HG03103 (cell line): ENCODE data around the gene VAPA.

Experiments used
- ATAC-seq: cut with Tn5 transposase; IDR thresholded peaks from one replicate; pipeline ENCODE4 v1.9.1; 2021; ENCODE audit warnings: low read depth; ENCODE audit not compliant: unreplicated experiment

VAPA gene

GRCh38 chr18:9913526-9914333, at the start of gene VAPA:
TSS of gene VAPA (plus strand) at chr18:9914016. CDS start at chr18:9914257, 241 bp downstream.
- peak; percentile 73 for ATAC-seq

GRCh38 chr18:9865764-9866490, 47.9 kb upstream of the VAPA start:
- no peak for ATAC-seq

GRCh38 chr18:9866627-9867026, 47.2 kb upstream of the VAPA start:
- ATAC-seq: no peak

GRCh38 chr18:9867071-9867594, 46.7 kb upstream of the VAPA start:
- no peak for ATAC-seq

- ATAC-seq: no peak
These were observed 44.7 kb upstream of the VAPA start for GRCh38 chr18:9868857-9869714.

GRCh38 chr18:9869715-9870430, 43.9 kb upstream of the VAPA start:
- peak; percentile 68 for ATAC-seq

GRCh38 chr18:9870431-9871008, 43.3 kb upstream of the VAPA start:
- ATAC-seq: no peak

GRCh38 chr18:9871244-9871746, 42.5 kb upstream of the VAPA start:
- ATAC-seq: no peak

- no peak for ATAC-seq
These were observed 41.0 kb upstream of the VAPA start for GRCh38 chr18:9872823-9873222.

GRCh38 chr18:9874728-9875127, 39.1 kb upstream of the VAPA start:
- ATAC-seq: no peak

- no peak for ATAC-seq
These were observed 37.5 kb upstream of the VAPA start for GRCh38 chr18:9876212-9876866.

GRCh38 chr18:9876867-9877654, 36.8 kb upstream of the VAPA start:
- ATAC-seq: no peak

GRCh38 chr18:9877655-9878014, 36.2 kb upstream of the VAPA start:
- ATAC-seq: no peak

GRCh38 chr18:9878095-9878494, 35.7 kb upstream of the VAPA start:
- no peak for ATAC-seq

- ATAC-seq: no peak
These were observed 35.0 kb upstream of the VAPA start for GRCh38 chr18:9878783-9879242.

- ATAC-seq: no peak
These were observed 29.7 kb upstream of the VAPA start for GRCh38 chr18:9884090-9884489.

GRCh38 chr18:9884532-9885140, 29.2 kb upstream of the VAPA start:
- ATAC-seq: no peak
